Right lobe of liver (tissue), 4 donors: ENCODE data around the gene MAMDC4.

Experiments
- POLR2A ChIP-seq: fragments of 450-650 bp; IDR thresholded peaks from one replicate; pipeline ENCODE4 v1.6.1; 2017; ENCODE audit warnings: antibody characterized with exemption, mild to moderate bottlenecking
- TF ChIP-seq, protein P1 (sequence below), 4 donors: fragments of 200-600 bp in 3 of 4; fragments of 450-650 bp in 1 of 4; IDR thresholded peaks; one replicate each; pipeline versions ENCODE4 v1.5.1 to v1.8.0; 2016 to 2022; ENCODE audit warnings: antibody characterized with exemption in 4 of 4, mild to moderate bottlenecking in 2 of 4
- donor health status: DM: no; HTN: no; CAD: no.
- donor health status: DM: no; HTN: no; CAD: no.
- donor health status: DM: no; HTN: yes; CAD: no.

GRCh38 chr9:136823136-136824046 is 28.8 kb upstream of the MAMDC4 start:
- TF ChIP-seq, protein P1, sequence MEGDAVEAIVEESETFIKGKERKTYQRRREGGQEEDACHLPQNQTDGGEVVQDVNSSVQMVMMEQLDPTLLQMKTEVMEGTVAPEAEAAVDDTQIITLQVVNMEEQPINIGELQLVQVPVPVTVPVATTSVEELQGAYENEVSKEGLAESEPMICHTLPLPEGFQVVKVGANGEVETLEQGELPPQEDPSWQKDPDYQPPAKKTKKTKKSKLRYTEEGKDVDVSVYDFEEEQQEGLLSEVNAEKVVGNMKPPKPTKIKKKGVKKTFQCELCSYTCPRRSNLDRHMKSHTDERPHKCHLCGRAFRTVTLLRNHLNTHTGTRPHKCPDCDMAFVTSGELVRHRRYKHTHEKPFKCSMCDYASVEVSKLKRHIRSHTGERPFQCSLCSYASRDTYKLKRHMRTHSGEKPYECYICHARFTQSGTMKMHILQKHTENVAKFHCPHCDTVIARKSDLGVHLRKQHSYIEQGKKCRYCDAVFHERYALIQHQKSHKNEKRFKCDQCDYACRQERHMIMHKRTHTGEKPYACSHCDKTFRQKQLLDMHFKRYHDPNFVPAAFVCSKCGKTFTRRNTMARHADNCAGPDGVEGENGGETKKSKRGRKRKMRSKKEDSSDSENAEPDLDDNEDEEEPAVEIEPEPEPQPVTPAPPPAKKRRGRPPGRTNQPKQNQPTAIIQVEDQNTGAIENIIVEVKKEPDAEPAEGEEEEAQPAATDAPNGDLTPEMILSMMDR (IDR thresholded peaks at IDR 0.05) = no peak
- TF ChIP-seq POLR2A = no peak
